HCT116 (cell line): ENCODE results near the gene MTMR12.

ENCODE experiments used
- EZH2 ChIP-seq: fragments of 200-600 bp; sonication (generic); IDR thresholded peaks from 2 replicates; pipeline ENCODE4 v1.6.1; 2017; ENCODE audit warnings: antibody characterized with exemption, mixed run types
- MAX ChIP-seq: IDR thresholded peaks from 2 replicates; pipeline ENCODE4 v1.6.1; 2012
- POLR2AphosphoS5 ChIP-seq: IDR thresholded peaks from 2 replicates; pipeline ENCODE4 v1.6.1; 2011; ENCODE audit warnings: mild to moderate bottlenecking, low read depth, low read length, moderate library complexity

GRCh38 chr5:32353420-32353819 is 40.7 kb upstream of the MTMR12 start:
- TF ChIP-seq MAX (no peak), EZH2 (no peak), POLR2AphosphoS5 (no peak)
